ENCODE measurements around the gene IFRD2. TPM values are rescaled to one million over a fixed set of nuclear protein-coding genes. Genes with fewer than 3 reads are reported as not detected.

The IFRD2 gene, protein sequence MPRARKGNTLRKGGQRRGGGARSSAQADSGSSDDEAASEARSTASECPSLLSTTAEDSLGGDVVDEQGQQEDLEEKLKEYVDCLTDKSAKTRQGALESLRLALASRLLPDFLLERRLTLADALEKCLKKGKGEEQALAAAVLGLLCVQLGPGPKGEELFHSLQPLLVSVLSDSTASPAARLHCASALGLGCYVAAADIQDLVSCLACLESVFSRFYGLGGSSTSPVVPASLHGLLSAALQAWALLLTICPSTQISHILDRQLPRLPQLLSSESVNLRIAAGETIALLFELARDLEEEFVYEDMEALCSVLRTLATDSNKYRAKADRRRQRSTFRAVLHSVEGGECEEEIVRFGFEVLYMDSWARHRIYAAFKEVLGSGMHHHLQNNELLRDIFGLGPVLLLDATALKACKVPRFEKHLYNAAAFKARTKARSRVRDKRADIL
- 69.2 and 77.1 TPM in 2 replicates for total RNA-seq
- long read RNA-seq, transcript IFRD2-202 (12 exons, 2,109 nt), result major isoform, 36 of 49 reads
- long read RNA-seq, partial matches to known transcripts, result 5 of 49 reads
- long read RNA-seq, other reads (novel, unspliced or antisense), result 6 of 49 reads

GRCh38 chr3:50292159-50293078 is at the start of gene IFRD2:
Gene IFRD2 (minus strand): TSS chr3:50292429. CDS start chr3:50292274, 155 bp downstream.
- peaks cover 14% of the 10 kb centered on the region for H3K4me1 Mint-ChIP-seq
- no peaks in the 10 kb centered on the region for H3K9me3 Mint-ChIP-seq
- TF ChIP-seq, protein P1, sequence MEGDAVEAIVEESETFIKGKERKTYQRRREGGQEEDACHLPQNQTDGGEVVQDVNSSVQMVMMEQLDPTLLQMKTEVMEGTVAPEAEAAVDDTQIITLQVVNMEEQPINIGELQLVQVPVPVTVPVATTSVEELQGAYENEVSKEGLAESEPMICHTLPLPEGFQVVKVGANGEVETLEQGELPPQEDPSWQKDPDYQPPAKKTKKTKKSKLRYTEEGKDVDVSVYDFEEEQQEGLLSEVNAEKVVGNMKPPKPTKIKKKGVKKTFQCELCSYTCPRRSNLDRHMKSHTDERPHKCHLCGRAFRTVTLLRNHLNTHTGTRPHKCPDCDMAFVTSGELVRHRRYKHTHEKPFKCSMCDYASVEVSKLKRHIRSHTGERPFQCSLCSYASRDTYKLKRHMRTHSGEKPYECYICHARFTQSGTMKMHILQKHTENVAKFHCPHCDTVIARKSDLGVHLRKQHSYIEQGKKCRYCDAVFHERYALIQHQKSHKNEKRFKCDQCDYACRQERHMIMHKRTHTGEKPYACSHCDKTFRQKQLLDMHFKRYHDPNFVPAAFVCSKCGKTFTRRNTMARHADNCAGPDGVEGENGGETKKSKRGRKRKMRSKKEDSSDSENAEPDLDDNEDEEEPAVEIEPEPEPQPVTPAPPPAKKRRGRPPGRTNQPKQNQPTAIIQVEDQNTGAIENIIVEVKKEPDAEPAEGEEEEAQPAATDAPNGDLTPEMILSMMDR (conservative IDR thresholded peaks at IDR 0.05), result no peak
- no peaks in the 10 kb centered on the region for H3K27me3 Mint-ChIP-seq (ENCODE audit: low read depth)
- no peaks in the 10 kb centered on the region for H3K36me3 Mint-ChIP-seq (ENCODE audit: low read depth)
- H3K27ac Mint-ChIP-seq (ENCODE audit: unreplicated experiment), result peak within 1 kb of the TSS; percentile 97
- peak; percentile 90 for DNase-seq (ENCODE audit: low read depth, low spot score)
- H3K4me3 Mint-ChIP-seq, result peak within 1 kb of the TSS; percentile 85

GRCh38 chr3:50341537-50341936 is 49.3 kb upstream of the IFRD2 start:
- H3K36me3 Mint-ChIP-seq (ENCODE audit: low read depth), result no peaks in the 10 kb centered on the region
- peaks cover 54% of the 10 kb centered on the region for H3K27me3 Mint-ChIP-seq (ENCODE audit: low read depth)
- no peaks in the 10 kb centered on the region for H3K9me3 Mint-ChIP-seq
- TF ChIP-seq, protein P1 (conservative IDR thresholded peaks at IDR 0.05), result no peak
- H3K4me1 Mint-ChIP-seq, result peaks cover 29% of the 10 kb centered on the region
- no peak for DNase-seq (ENCODE audit: low read depth, low spot score)
- no peak overlapping the region for H3K27ac Mint-ChIP-seq (ENCODE audit: unreplicated experiment)
- peak overlapping the region; percentile 49 for H3K4me3 Mint-ChIP-seq

- peaks cover 31% of the 10 kb centered on the region for H3K4me1 Mint-ChIP-seq
- TF ChIP-seq, protein P1 (conservative IDR thresholded peaks at IDR 0.05), result no peak
- no peaks in the 10 kb centered on the region for H3K9me3 Mint-ChIP-seq
- H3K36me3 Mint-ChIP-seq (ENCODE audit: low read depth), result no peaks in the 10 kb centered on the region
- no peak within 1 kb of the TSS for H3K27ac Mint-ChIP-seq (ENCODE audit: unreplicated experiment)
- peak within 1 kb of the TSS; percentile 96 for H3K4me3 Mint-ChIP-seq
- H3K27me3 Mint-ChIP-seq (ENCODE audit: low read depth), result peaks cover 50% of the 10 kb centered on the region
- no peak for DNase-seq (ENCODE audit: low read depth, low spot score)
These were observed 48.5 kb upstream of the IFRD2 start, which contains the start of gene RASSF1 for GRCh38 chr3:50340448-50341329. Gene RASSF1 (minus strand): TSS chr3:50340836. CDS start chr3:50340805, 31 bp downstream.

DNA sequence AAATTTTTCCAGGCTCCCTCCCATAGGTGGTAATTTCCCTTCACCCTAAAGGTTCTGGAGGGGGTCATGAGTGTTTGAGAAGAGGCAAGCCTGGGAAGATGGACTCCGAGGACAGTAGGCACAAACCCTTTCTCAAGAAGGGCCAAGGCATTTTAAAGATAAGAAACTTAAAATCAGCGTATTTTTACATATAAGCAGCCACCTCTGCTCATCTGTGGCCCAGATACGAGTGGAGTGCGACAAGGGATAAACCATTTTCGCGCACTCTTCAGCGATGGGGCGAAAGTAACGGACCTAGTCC is 47.9 kb upstream of the IFRD2 start:
- Mint-ChIP-seq H3K27me3 (ENCODE audit: low read depth) (peaks cover 47% of the 10 kb centered on the region), H3K36me3 (ENCODE audit: low read depth) (no peaks in the 10 kb centered on the region), H3K27ac (ENCODE audit: unreplicated experiment) (no peak overlapping the region), H3K4me3 (peak overlapping the region; percentile 96), H3K4me1 (peaks cover 30% of the 10 kb centered on the region), H3K9me3 (no peaks in the 10 kb centered on the region)
- TF ChIP-seq, protein P1 (conservative IDR thresholded peaks at IDR 0.05), result no peak
- no peak for DNase-seq (ENCODE audit: low read depth, low spot score)
